ENCODE results near the gene STAC3.

DNA sequence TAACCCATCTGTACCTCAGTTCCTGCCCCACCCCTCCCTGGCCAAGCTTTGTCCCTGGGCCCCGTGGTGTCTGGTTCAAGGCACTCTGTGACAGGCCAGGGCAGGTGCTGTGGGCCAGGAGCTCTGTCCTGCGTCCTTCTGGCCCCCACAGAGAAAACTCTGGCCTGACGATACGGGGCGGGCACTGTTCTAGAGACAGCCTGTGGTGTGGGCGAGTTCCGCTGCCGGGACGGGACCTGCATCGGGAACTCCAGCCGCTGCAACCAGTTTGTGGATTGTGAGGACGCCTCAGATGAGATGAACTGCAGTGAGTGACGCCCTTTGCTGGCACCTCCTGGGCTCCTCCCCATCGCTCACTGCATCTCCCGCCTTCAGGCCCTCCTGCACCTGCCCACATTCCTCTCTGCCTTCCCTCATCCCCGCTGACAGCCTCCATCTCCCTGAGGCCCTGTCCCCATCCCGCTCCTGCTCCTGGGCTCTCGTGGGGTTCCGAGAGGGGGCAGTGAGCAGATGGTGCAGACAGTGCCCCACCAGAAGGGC, 57.2 kb downstream of the STAC3 start:
- TF ChIP-seq POLR2AphosphoS5 (IDR thresholded peaks at IDR 0.05; ENCODE audit: borderline replicate concordance, low read depth, low read length) = no peak
- no peak for TF ChIP-seq EZH2 (IDR thresholded peaks at IDR 0.05)

Data from SK-N-MC (cell line).